CD4-positive, CD25-positive, alpha-beta regulatory T cell (primary cell): ENCODE data around the gene RBFOX1. TPM values are rescaled to one million over a fixed set of nuclear protein-coding genes. Genes with fewer than 3 reads are reported as not detected.

Experiments used
- ATAC-seq, 2 donors: fragments of 150-1000 bp; cut with Tn5 transposase; one replicate each; pipeline ENCODE4 v1.10.0; 2021; ENCODE audit warnings: low read depth in 2 of 2, moderate number of reproducible peaks in 2 of 2, moderate library complexity in 1 of 2
- DNase-seq, 3 donors: peaks; one replicate each; pipeline versions ENCODE4 v3.0.0 to v3.0.0-alpha.2; 2012 to 2022; ENCODE audit warnings: mixed read lengths in 1 of 3
- H3K27ac ChIP-seq: one replicate; pipeline ENCODE4 v1.7.0; 2013; ENCODE audit warnings: mild to moderate bottlenecking, low read length; ENCODE audit not compliant: insufficient read depth, poor library complexity, severe bottlenecking
- H3K27me3 ChIP-seq: one replicate; pipeline ENCODE4 v1.7.0; 2013; ENCODE audit warnings: low read length; ENCODE audit not compliant: control insufficient read depth, insufficient read depth
- H3K36me3 ChIP-seq: one replicate; pipeline ENCODE4 v1.7.0; 2013; ENCODE audit warnings: mild to moderate bottlenecking, low read length, moderate library complexity; ENCODE audit not compliant: control insufficient read depth, insufficient read depth
- H3K4me1 ChIP-seq: 2 replicates; pipeline ENCODE4 v1.7.0; 2013; ENCODE audit warnings: mild to moderate bottlenecking, low read length; ENCODE audit not compliant: insufficient read depth, control insufficient read depth, poor library complexity, severe bottlenecking
- H3K4me3 ChIP-seq: one replicate; pipeline ENCODE4 v1.7.0; 2013; ENCODE audit warnings: low read depth, mild to moderate bottlenecking, low read length, moderate library complexity
- H3K9me3 ChIP-seq, 2 experiments: 1 replicate in 1 of 2; 2 replicates in 1 of 2; pipeline ENCODE4 v1.7.0; 2013; ENCODE audit warnings: low read length in 2 of 2, mild to moderate bottlenecking in 1 of 2, moderate library complexity in 1 of 2; ENCODE audit not compliant: control insufficient read depth in 2 of 2
- H3K27ac Mint-ChIP-seq, 3 donors: one replicate each; pipeline ENCODE4 v1.8.0; 2020 to 2022; ENCODE audit warnings: mild to moderate bottlenecking in 3 of 3, mixed read lengths in 3 of 3, moderate library complexity in 2 of 3
- H3K27me3 Mint-ChIP-seq: one replicate; pipeline ENCODE4 v1.8.0; 2022; ENCODE audit warnings: mild to moderate bottlenecking, mixed read lengths
- H3K36me3 Mint-ChIP-seq: one replicate; pipeline ENCODE4 v1.8.0; 2020; ENCODE audit warnings: mixed read lengths
- H3K4me1 Mint-ChIP-seq, 4 donors: one replicate each; pipeline ENCODE4 v1.8.0; 2020 to 2022; ENCODE audit warnings: mixed read lengths in 4 of 4, mild to moderate bottlenecking in 1 of 4
- H3K4me3 Mint-ChIP-seq, 4 donors: one replicate each; pipeline ENCODE4 v1.8.0; 2020 to 2022; ENCODE audit warnings: mild to moderate bottlenecking in 4 of 4, mixed read lengths in 4 of 4, moderate library complexity in 3 of 4
- H3K9me3 Mint-ChIP-seq, 7 donors: one replicate each; pipeline ENCODE4 v1.8.0; 2020 to 2022; ENCODE audit warnings: mixed read lengths in 7 of 7, mild to moderate bottlenecking in 3 of 7, moderate library complexity in 2 of 7
- polyA plus RNA-seq, 4 donors: library from polyadenylated mRNA; unstranded; fragments of 300-500 nt; fragmentation: Illumina TruSeq; gene quantifications; one replicate each; pipeline ENCODE4 v1.2.3, GENCODE V29; 2021
- total RNA-seq: library from RNA; stranded (reverse); gene quantifications from one replicate; pipeline ENCODE4 v1.2.3, GENCODE V29; 2022

The RBFOX1 gene
- not detected for total RNA-seq
- polyA plus RNA-seq, result not detected

DNA sequence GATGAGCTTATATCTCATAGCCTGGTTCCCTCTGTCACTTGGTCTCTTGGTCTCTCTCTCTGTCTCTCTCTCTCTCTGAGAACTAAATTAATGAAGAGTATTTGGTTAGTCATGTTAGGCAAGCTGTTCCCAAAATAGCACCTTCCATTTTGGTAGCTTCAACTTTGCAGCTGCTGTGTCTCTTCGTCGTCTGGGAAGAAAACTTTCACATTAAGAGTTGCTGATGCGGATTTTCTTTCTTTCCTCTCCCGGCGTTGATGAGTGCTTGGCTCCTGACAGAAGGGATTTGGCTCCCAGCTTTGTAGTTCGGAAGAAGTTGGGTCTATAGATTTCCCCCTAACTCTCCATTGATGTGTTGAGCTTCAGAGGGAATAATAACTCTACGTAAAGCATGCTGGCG is at the start of gene RBFOX1:
Gene RBFOX1 (plus strand): TSS at position 235 of the 400 bp plus-strand sequence.
- peaks cover 0 to 3% of the 10 kb centered on the region in 2 experiments for H3K9me3 ChIP-seq
- no peak for ATAC-seq

DNA sequence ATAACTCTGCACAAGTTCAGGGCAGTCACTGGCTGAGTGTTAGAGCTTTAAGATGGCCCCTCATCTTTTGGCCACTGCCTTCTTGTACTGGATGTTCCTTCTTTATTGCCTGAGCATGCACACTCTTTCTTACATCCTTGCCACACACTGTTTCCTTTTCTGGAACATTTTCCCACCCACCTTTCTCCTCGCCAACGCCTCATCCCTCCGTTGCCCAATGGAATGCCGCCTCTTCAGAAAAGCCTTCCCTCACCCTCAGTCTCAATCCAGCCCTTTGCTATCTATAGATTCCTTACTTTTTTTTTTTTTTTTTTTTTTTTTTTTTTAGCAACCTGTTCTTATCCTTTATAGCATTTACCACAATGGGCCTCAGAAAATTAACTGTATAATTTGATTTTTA is 47.9 kb upstream of the RBFOX1 start:
- ATAC-seq (no peak), DNase-seq (no peak)
- Histone ChIP-seq H3K9me3 (peaks cover 5 to 19% of the 10 kb centered on the region in 2 experiments), H3K27ac (no peak overlapping the region), H3K36me3 (no peaks in the 10 kb centered on the region), H3K4me1 (no peaks in the 10 kb centered on the region), H3K27me3 (no peaks in the 10 kb centered on the region), H3K4me3 (no peak overlapping the region)
- H3K27me3 Mint-ChIP-seq, result no peaks in the 10 kb centered on the region
- H3K36me3 Mint-ChIP-seq, result no peaks in the 10 kb centered on the region
- no peaks in the 10 kb centered on the region for H3K4me1 Mint-ChIP-seq
- H3K27ac Mint-ChIP-seq, result no peak overlapping the region
- peaks cover 3 to 30% (median 12%) of the 10 kb centered on the region in 7 donors for H3K9me3 Mint-ChIP-seq
- H3K4me3 Mint-ChIP-seq, result no peak overlapping the region

More for the DNA sequence above, at the start of gene RBFOX1:
- Histone ChIP-seq H3K27me3 (no peaks in the 10 kb centered on the region), H3K4me1 (no peaks in the 10 kb centered on the region), H3K27ac (no peak within 1 kb of the TSS), H3K36me3 (no peaks in the 10 kb centered on the region), H3K4me3 (no peak within 1 kb of the TSS)
- DNase-seq, result no peak
- Mint-ChIP-seq H3K9me3 (peaks cover 0 to 18% (median 7%) of the 10 kb centered on the region in 7 donors), H3K36me3 (no peaks in the 10 kb centered on the region), H3K4me1 (no peaks in the 10 kb centered on the region), H3K4me3 (no peak within 1 kb of the TSS), H3K27me3 (no peaks in the 10 kb centered on the region), H3K27ac (no peak within 1 kb of the TSS)

DNA sequence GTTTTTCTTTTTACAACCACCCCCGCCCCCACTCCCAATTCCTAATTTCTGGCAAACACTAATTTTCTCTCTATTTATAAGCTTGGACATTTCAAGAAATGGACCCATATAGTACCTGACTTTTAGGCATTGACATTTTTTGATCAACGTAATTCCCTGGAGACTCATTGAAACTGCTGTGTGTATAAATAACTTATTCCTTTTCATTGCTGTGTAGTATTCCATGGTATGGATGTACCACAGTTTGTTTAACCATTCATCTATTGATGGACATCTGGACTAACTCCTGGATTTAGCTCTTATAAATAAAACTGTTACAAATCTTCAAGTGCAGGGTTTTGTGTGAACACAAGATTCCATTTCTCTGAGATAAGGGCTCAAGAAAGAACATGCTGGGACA is 47.1 kb upstream of the RBFOX1 start:
- peaks cover 5 to 13% of the 10 kb centered on the region in 2 experiments for H3K9me3 ChIP-seq

DNA sequence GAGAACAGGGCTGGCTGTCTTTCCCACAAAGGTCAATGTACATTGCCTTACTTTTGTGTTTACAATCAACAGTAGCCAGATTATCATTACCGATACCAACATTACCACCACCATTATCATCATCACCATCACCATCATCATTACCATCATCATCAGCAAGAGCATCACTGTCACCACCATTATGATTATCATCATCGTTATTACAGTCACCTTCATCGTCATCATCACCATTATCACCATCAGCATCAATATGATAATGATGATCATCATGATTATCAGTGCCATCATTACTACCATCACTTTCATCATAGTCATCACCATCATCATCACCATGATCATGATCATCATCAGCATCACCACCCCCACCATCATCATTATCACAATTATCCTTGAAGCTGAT is 43.3 kb upstream of the RBFOX1 start:
- H3K27me3 ChIP-seq, result no peaks in the 10 kb centered on the region
- Mint-ChIP-seq H3K27me3 (no peaks in the 10 kb centered on the region), H3K9me3 (peaks cover 1 to 30% (median 15%) of the 10 kb centered on the region in 7 donors), H3K27ac (no peak overlapping the region), H3K4me1 (no peaks in the 10 kb centered on the region), H3K4me3 (no peak overlapping the region), H3K36me3 (no peaks in the 10 kb centered on the region)
- ATAC-seq, result no peak
- H3K36me3 ChIP-seq, result no peaks in the 10 kb centered on the region
- H3K4me3 ChIP-seq, result no peak overlapping the region
- H3K9me3 ChIP-seq, result peaks cover 5 to 10% of the 10 kb centered on the region in 2 experiments
- no peak for DNase-seq
- no peaks in the 10 kb centered on the region for H3K4me1 ChIP-seq
- H3K27ac ChIP-seq, result no peak overlapping the region

More for the DNA sequence above, 47.1 kb upstream of the RBFOX1 start:
- H3K27ac Mint-ChIP-seq, result no peak overlapping the region
- Histone ChIP-seq H3K4me1 (no peaks in the 10 kb centered on the region), H3K36me3 (no peaks in the 10 kb centered on the region), H3K27me3 (no peaks in the 10 kb centered on the region), H3K4me3 (no peak overlapping the region), H3K27ac (no peak overlapping the region)
- H3K9me3 Mint-ChIP-seq, result peaks cover 3 to 31% (median 13%) of the 10 kb centered on the region in 7 donors
- no peaks in the 10 kb centered on the region for H3K27me3 Mint-ChIP-seq
- H3K4me3 Mint-ChIP-seq, result no peak overlapping the region
- H3K4me1 Mint-ChIP-seq, result no peaks in the 10 kb centered on the region
- no peak for DNase-seq
- ATAC-seq, result no peak
- no peaks in the 10 kb centered on the region for H3K36me3 Mint-ChIP-seq

DNA sequence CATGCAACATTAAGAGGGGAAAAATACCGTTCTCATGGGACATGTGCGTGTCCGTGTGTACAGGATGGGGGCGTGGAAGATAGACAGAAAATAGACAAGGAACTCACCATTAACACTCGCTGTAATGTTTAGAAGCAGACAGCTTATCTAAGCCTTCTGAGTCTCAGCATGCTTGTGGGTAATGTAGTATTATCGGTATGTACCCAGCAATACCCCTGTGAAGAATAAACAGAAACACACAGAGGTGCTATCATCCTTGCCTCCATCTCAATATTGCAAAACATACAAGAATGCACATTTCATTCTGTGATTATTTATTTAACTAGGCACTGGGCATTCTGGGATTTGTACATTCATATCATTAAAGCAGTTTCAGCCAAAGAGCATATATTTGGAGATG is 42.0 kb upstream of the RBFOX1 start:
- Mint-ChIP-seq H3K27ac (no peak overlapping the region), H3K36me3 (no peaks in the 10 kb centered on the region), H3K27me3 (no peaks in the 10 kb centered on the region), H3K4me1 (no peaks in the 10 kb centered on the region), H3K4me3 (no peak overlapping the region), H3K9me3 (peaks cover 1 to 30% (median 15%) of the 10 kb centered on the region in 7 donors)
- no peak overlapping the region for H3K4me3 ChIP-seq
- H3K27ac ChIP-seq, result no peak overlapping the region
- H3K9me3 ChIP-seq, result peaks cover under 1 to 7% of the 10 kb centered on the region in 2 experiments
- H3K36me3 ChIP-seq, result no peaks in the 10 kb centered on the region
- H3K4me1 ChIP-seq, result no peaks in the 10 kb centered on the region
- ATAC-seq (no peak), DNase-seq (no peak)
- H3K27me3 ChIP-seq, result no peaks in the 10 kb centered on the region

DNA sequence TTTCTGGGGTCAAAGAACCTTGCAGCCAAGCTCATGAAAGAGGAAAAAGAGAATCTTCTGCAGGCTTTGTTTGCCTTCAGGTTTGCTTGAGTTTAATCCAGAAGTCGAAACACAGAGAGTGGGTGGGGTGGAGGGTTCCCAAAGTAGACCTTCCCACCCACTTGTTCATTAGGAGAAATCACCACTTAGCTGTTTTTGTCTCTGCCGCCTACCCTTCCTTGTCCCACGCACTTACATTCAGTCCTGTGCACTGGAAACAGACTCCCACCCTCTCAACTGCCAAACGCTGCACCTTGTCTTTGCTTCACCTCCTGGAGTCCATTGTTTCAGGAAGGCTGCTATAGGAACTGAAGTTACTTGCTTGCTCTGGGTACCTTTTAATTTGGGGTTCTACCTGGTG is 38.6 kb upstream of the RBFOX1 start:
- no peaks in the 10 kb centered on the region for H3K4me1 ChIP-seq
- no peaks in the 10 kb centered on the region for H3K36me3 Mint-ChIP-seq

DNA sequence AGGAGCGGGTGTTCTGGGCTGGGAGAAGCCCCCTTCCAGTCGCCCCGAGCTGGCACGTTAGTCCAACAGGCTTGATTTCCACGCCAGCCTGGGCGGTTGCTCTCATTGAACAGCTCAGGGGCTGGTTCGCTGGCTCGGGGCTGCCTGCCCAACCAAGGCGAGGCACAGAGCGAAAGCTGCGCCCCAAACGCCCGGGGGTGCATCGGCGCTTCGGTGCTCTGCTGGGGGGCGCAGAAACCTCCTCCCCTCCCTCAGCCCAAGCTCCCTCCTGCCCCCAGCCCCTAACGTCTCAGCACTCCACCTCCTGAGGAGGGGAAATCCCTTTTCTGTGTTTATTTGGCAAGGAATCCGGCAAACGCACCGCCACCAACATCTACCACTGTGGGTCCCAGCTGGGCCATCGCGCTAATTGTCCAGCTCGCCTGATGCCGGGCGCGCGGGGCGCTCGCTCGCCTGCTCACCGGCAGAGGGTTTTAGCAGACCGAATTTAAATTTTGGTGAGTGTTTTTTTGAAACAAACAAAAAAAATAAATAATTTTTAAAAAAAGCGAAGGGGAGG is 29.5 kb upstream of the RBFOX1 start:
- no peaks in the 10 kb centered on the region for H3K4me1 Mint-ChIP-seq
- Histone ChIP-seq H3K27me3 (no peaks in the 10 kb centered on the region), H3K4me3 (no peak overlapping the region), H3K27ac (no peak overlapping the region), H3K4me1 (no peaks in the 10 kb centered on the region), H3K36me3 (no peaks in the 10 kb centered on the region), H3K9me3 (peaks cover 0 to 2% of the 10 kb centered on the region in 2 experiments)
- no peak for DNase-seq
- H3K27ac Mint-ChIP-seq, result no peak overlapping the region
- H3K27me3 Mint-ChIP-seq, result peaks cover 4% of the 10 kb centered on the region
- peaks cover 0 to 17% (median 8%) of the 10 kb centered on the region in 7 donors for H3K9me3 Mint-ChIP-seq
- no peaks in the 10 kb centered on the region for H3K36me3 Mint-ChIP-seq
- H3K4me3 Mint-ChIP-seq, result no peak overlapping the region
- ATAC-seq, result no peak

More for the DNA sequence above, 38.6 kb upstream of the RBFOX1 start:
- H3K27ac Mint-ChIP-seq, result no peak overlapping the region
- no peak overlapping the region for H3K4me3 Mint-ChIP-seq
- Histone ChIP-seq H3K27me3 (no peaks in the 10 kb centered on the region), H3K27ac (no peak overlapping the region), H3K36me3 (no peaks in the 10 kb centered on the region), H3K9me3 (no peaks in the 10 kb centered on the region), H3K4me3 (no peak overlapping the region)
- H3K27me3 Mint-ChIP-seq, result no peaks in the 10 kb centered on the region
- ATAC-seq (no peak), DNase-seq (no peak)
- peaks cover 2 to 36% (median 17%) of the 10 kb centered on the region in 7 donors for H3K9me3 Mint-ChIP-seq
- no peaks in the 10 kb centered on the region for H3K4me1 Mint-ChIP-seq

DNA sequence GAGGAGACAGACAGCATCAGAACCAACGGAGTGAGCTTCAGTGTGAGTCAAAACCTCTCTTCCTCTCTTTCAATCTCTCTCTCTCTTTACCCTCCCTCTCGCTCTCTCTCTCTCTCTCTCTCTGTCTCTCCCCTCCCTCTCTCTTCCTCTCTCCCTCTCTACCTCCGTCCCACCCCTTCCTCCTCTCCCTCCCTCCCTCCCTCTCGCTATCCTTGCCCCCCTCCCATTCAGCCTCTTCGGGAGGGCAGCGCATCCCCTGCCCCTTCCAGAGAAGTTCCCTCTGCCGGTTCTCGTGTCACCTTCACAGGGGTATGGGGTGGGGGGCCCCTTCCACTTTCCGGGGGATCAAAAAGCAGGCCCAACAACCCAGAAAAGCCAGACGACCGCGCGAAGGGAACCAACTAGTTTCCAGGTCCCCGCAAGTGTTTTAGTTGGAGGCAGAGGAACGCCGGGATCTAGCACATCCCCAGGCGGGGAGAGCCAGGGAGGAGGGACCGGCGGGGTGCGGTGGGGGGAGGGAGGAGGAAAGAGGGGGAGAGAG is 28.9 kb upstream of the RBFOX1 start:
- Histone ChIP-seq H3K4me1 (no peaks in the 10 kb centered on the region), H3K27ac (no peak overlapping the region), H3K9me3 (peaks cover 0 to 2% of the 10 kb centered on the region in 2 experiments), H3K4me3 (no peak overlapping the region), H3K36me3 (no peaks in the 10 kb centered on the region), H3K27me3 (no peaks in the 10 kb centered on the region)
- no peaks in the 10 kb centered on the region for H3K4me1 Mint-ChIP-seq
- ATAC-seq, result no peak
- peaks cover 4% of the 10 kb centered on the region for H3K27me3 Mint-ChIP-seq
- H3K4me3 Mint-ChIP-seq, result no peak overlapping the region
- no peak for DNase-seq
- H3K9me3 Mint-ChIP-seq, result peaks cover 0 to 16% (median 8%) of the 10 kb centered on the region in 7 donors
- no peak overlapping the region for H3K27ac Mint-ChIP-seq
- H3K36me3 Mint-ChIP-seq, result no peaks in the 10 kb centered on the region
